HEK293T (cell line): ENCODE data around the gene SSH2.

ENCODE experiments used
- ARNT ChIP-seq: fragments of 450-650 bp; IDR thresholded peaks from 2 replicates; pipeline ENCODE4 v1.6.1; 2017; ENCODE audit warnings: mild to moderate bottlenecking
- BHLHE40 ChIP-seq: fragments of 450-650 bp; IDR thresholded peaks from 2 replicates; pipeline ENCODE4 v1.6.1; 2016; ENCODE audit warnings: mild to moderate bottlenecking, moderate library complexity, borderline replicate concordance
- CTBP1 ChIP-seq: fragments of 450-650 bp; IDR thresholded peaks from 2 replicates; pipeline ENCODE4 v1.6.1; 2016; ENCODE audit warnings: borderline replicate concordance
- ELF4 ChIP-seq: fragments of 450-650 bp; IDR thresholded peaks from 2 replicates; pipeline ENCODE4 v1.6.1; 2017; ENCODE audit warnings: antibody characterized with exemption
- FOXA1 ChIP-seq: fragments of 450-650 bp; IDR thresholded peaks from 2 replicates; pipeline ENCODE4 v1.6.1; 2016; ENCODE audit warnings: mild to moderate bottlenecking
- FOXK2 ChIP-seq: fragments of 450-650 bp; IDR thresholded peaks from 2 replicates; pipeline ENCODE4 v1.6.1; 2016; ENCODE audit warnings: mild to moderate bottlenecking
- FOXM1 ChIP-seq: fragments of 450-650 bp; IDR thresholded peaks from 2 replicates; pipeline ENCODE4 v1.6.1; 2017; ENCODE audit warnings: mild to moderate bottlenecking, borderline replicate concordance
- L3MBTL2 ChIP-seq: fragments of 450-650 bp; conservative IDR thresholded peaks from 2 replicates; pipeline ENCODE4 v1.6.1; 2016; ENCODE audit warnings: mild to moderate bottlenecking
- LEF1 ChIP-seq: fragments of 450-650 bp; IDR thresholded peaks from 2 replicates; pipeline ENCODE4 v1.6.1; 2017; ENCODE audit warnings: mild to moderate bottlenecking, borderline replicate concordance
- NFRKB ChIP-seq: fragments of 450-650 bp; IDR thresholded peaks from 2 replicates; pipeline ENCODE4 v1.6.1; 2016; ENCODE audit warnings: mild to moderate bottlenecking, moderate library complexity
- SP1 ChIP-seq: fragments of 450-650 bp; IDR thresholded peaks from 2 replicates; pipeline ENCODE4 v1.6.1; 2017
- TARDBP ChIP-seq: fragments of 450-650 bp; IDR thresholded peaks from 2 replicates; pipeline ENCODE4 v1.6.1; 2016
- ZNF384 ChIP-seq: fragments of 450-650 bp; IDR thresholded peaks from 2 replicates; pipeline ENCODE4 v1.6.1; 2016
- TF ChIP-seq, protein P1 (sequence below): fragments of 450-650 bp; IDR thresholded peaks from 2 replicates; pipeline ENCODE4 v1.6.1; 2016

DNA sequence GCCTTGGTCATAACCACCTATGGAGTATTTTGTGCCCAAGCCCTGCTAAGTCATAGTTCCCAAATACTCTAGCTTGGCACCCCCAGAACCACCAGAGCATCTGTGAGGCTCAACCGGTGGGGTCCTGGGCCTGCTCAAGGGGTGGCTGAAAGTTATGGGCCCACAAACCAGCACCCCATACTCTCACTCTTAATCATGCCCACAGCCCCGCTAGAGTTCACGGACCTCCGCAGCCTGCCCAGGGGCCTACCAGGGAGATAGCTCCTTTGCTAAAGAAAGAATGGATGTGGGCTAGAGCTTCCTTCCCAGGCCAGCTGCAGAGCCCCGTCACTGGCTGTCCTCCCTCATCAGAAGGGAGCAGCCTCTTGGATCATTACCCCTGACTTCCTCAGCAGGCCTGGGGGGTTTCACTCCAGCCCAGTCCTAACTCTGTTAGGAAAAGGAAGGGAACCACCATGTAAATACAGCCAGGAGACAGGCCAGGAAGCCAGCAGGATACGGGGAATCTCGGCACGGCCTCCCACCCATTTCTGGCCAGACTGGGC lies 341.9 kb downstream of the SSH2 start:
- TF ChIP-seq CTBP1 (no peak), L3MBTL2 (no peak), ELF4 (no peak), BHLHE40 (no peak), ARNT (no peak), SP1 (no peak), TARDBP (no peak), FOXM1 (no peak), FOXA1 (no peak), ZNF384 (no peak), LEF1 (no peak), NFRKB (no peak), FOXK2 (no peak)
- TF ChIP-seq, protein P1, sequence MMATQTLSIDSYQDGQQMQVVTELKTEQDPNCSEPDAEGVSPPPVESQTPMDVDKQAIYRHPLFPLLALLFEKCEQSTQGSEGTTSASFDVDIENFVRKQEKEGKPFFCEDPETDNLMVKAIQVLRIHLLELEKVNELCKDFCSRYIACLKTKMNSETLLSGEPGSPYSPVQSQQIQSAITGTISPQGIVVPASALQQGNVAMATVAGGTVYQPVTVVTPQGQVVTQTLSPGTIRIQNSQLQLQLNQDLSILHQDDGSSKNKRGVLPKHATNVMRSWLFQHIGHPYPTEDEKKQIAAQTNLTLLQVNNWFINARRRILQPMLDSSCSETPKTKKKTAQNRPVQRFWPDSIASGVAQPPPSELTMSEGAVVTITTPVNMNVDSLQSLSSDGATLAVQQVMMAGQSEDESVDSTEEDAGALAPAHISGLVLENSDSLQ: no peak
